Left ventricle myocardium superior (tissue), 1 donor: ENCODE measurements around the gene ANKRD16. TPM values are rescaled to one million over a fixed set of nuclear protein-coding genes. Genes with fewer than 3 reads are reported as not detected.
"Not testable (repeated sequence)": the region's sequence is repeated elsewhere in the genome, so short reads cannot be mapped to it uniquely, and the experiment has no call there.

ENCODE experiments used
- ATAC-seq: fragments of 200-7000 bp; cut with Tn5 transposase; one replicate; pipeline ENCODE4 v1.9.1; 2020; ENCODE audit warnings: mild to moderate bottlenecking, moderate library complexity
- DNase-seq: peaks from one replicate; pipeline ENCODE4 v3.0.0-alpha.2; 2020
- intact Hi-C: fragments of 100-400 bp; cut with micrococcal nuclease; formaldehyde crosslinking; loops from one replicate; pipeline ENCODE4 v1.11.0; 2022
- total RNA-seq: library from RNA; stranded (reverse); fragmentation: NEBNext Ultra II Directional; extraction: Animal tissue kit (Norgen Biotek cat#: 25700); gene quantifications from one replicate; pipeline ENCODE4 v1.2.1, GENCODE V29; 2021
- donor health status: DM: no; HTN: yes; CAD: no; lungs with severe emphysema.

ANKRD16 gene
- total RNA-seq, 1 donor from 2014 or later: 3.8 TPM

GRCh38 chr10:5844345-5845055, 45.2 kb downstream of the ANKRD16 start:
- no peak for ATAC-seq
- intact Hi-C loops: no loop called here
- DNase-seq: no peak

GRCh38 chr10:5843686-5844344, 45.9 kb downstream of the ANKRD16 start:
- intact Hi-C loops: no loop called here
- ATAC-seq (no peak), DNase-seq (no peak)

DNA sequence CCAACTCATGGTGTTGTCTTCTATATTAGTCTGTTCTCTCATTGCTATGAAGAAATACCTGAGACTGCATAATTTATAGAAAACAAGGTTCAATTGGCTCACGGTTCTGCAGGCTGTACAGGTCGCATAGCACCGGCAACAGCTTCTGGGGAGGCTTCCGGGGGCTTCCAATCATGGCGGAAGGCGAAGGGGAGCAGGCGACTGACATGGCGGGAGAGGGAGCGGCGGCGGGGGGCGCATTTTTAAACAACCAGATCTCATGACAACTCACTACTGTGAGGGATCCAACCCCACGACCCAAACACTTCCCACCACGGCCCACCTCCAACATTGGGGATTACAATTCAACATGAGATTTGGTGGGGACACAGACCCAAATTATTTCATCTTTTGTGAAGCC, 47.7 kb downstream of the ANKRD16 start:
- no peak for ATAC-seq
- intact Hi-C loops: no loop called here
- no peak for DNase-seq

- intact Hi-C loops: no loop called here
- peak; percentile 67 for DNase-seq
- ATAC-seq: peak; percentile 81
These were observed 49.1 kb downstream of the ANKRD16 start for GRCh38 chr10:5840314-5841307.

- DNase-seq, intact Hi-C loops, ATAC-seq: not testable (repeated sequence)
These were observed 53.5 kb downstream of the ANKRD16 start for GRCh38 chr10:5836181-5836580.

GRCh38 chr10:5835446-5836095, 54.1 kb downstream of the ANKRD16 start:
- intact Hi-C loops: no loop called here

DNA sequence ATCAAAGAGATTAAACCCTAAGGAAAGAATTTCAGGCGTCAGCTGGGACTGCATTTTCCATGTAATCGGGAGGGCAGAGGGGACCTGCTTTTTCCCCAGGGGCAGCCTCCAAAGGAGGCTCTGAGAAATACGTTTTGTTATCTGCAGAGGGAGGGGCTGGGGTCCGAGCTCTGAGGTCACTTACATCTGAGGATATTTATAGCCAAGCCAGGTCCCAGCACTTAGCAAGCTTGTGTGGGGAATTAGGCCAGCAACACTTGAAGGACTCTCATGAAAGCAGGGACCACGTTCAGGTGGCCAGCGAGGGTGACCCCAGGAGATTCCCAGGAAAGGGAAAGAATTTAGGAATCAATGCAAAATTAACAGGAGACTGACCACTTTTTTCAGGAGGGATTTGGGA, 55.9 kb downstream of the ANKRD16 start:
- intact Hi-C loops: no loop called here
- peak; percentile 83 for ATAC-seq
- no peak for DNase-seq

More at GRCh38 chr10:5835446-5836095, 54.1 kb downstream of the ANKRD16 start:
- DNase-seq: no peak
- no peak for ATAC-seq

DNA sequence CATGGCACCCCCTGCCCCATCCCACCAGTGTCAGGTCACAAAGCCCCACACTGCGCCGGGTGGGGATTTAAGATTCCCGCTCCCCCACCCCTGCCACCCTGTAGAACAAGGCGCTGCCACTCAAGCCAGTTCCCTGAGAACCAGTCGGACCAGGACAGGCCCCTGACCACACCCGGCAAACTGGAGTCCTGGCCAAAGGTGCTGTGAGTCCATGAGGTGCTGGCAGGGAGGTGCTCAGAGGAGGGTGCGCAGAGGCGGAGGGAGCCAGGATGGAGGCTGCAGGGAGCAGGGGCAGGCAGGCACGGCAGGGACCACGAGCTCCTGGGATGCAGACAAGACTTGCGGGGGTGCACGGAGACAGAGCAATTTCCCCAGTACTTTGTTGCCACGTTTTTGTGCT, 56.7 kb downstream of the ANKRD16 start:
- no peak for DNase-seq
- intact Hi-C loops: no loop called here
- no peak for ATAC-seq

GRCh38 chr10:5831446-5831782, 58.3 kb downstream of the ANKRD16 start:
- ATAC-seq (no peak), DNase-seq (no peak)
- intact Hi-C loops: no loop called here

GRCh38 chr10:5830629-5831445, 58.9 kb downstream of the ANKRD16 start:
- DNase-seq: no peak
- ATAC-seq: no peak
- intact Hi-C loops: no loop called here

DNA sequence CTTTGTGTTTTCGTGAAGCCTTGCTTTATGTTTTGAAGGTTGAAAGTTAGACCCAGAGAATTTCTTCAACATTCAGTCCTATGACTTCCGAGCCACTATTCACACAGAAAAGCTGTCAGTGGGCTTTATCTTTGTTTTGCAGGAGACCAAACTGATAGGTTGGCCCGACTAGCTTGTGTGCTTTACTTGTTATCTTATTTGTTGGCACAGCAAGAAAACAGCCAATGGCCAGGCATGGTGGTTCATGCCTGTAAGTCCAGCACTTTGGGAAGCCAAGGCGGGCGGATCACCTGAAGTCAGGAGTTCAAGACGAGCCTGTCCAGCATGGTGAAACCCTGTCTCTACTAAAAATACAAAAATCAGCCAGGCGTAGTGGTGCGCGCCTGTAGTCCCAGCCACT, 60.4 kb downstream of the ANKRD16 start:
- intact Hi-C loops: no loop called here
- no peak for DNase-seq
- ATAC-seq: no peak

DNA sequence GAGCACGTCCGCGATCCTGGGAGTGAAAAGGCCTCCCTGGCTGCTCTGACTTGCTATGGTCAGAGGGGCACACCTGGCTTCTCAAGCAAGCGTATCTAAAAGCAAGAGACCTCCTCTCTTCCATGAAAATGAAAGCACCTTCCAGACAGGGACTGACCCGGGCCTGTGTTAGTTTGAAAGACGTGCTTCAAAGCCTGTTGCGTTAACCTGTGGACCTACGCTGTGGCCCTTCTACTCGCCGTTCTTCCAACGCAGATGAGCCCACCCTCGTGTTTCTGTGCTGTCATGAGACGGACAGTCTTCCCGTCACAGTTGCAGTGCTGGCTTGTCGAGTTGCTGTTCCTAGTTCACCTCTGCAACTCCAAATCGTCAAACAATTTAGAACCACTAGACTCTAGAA, 61.0 kb downstream of the ANKRD16 start:
- no peak for DNase-seq
- no peak for ATAC-seq
- intact Hi-C loops: no loop called here

DNA sequence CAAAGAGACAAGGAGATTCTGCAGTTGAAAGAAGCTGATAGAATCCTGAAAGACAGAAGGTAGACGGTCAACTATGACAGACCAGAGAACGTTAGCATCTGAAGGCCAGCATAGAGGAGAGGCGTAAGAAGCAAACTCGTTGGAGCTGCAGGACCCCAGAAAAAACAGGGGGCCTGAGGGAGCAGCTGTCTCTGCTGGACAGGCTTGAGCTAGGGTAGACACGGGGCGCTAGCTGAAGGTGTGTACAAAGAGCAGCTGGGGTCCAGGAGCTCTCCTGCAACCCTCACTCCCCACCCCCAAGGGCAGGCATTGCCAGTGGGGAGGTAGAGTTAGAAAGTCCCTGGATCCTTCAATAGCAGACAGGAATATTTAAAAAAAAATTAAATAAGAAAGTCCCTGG, 61.9 kb downstream of the ANKRD16 start:
- DNase-seq (no peak), ATAC-seq (no peak)
- intact Hi-C loops: no loop called here

DNA sequence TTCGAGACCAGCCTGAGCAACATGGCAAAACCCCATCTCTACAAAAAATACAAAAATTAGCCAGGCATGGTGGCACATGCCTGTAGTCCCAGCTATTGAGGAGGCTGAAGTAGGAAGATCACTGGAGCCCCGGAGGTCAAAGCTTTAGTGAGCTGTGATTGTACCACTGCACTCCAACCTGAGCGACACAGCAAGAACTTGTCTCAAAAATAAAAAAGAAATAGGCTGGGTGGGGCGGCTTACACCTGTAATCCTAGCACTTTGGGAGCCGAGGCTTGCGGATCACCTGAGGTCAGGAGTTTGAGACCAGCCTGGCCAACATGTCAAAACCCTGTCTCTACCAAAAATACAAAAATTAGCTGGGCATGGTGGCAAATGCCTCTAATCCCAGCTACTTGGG, 63.2 kb downstream of the ANKRD16 start:
- ATAC-seq, DNase-seq, intact Hi-C loops: not testable (repeated sequence)

DNA sequence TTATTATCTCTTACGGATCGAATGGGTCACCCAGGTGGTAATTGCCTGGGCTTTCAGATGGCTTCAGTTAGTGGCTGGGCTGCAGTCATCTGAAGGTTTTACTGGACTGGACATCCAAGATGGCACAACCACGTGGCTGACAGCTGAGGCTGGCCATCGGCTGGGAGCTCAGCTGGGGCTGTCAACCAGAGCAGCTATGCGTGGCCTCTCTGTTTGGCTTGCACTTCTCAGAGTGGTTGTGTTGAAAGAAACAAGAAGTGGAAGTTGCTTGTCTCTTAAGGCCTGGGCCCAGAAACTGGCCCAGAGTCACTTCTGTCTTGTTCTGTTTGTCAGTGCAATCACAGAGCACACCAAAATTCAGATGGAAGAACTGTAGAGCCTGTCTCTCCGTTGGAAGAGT, 70.8 kb downstream of the ANKRD16 start:
- ATAC-seq: no peak
- intact Hi-C loops: no loop called here
- DNase-seq: no peak

DNA sequence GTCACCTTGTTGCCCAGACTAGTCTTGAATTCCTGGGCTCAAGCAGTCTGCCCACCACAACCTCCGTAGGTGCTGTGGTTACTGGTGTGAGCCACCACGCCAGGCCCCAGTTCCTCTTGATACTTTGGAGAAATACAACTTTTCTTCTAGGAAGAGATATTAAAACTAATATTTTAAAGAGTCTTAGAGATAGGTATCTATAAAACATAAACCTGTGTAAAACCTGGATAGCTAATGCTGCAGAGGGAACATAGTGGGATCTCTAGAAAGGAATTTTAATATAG, 71.7 kb downstream of the ANKRD16 start:
- intact Hi-C loops: no loop called here
- DNase-seq: no peak
- no peak for ATAC-seq

DNA sequence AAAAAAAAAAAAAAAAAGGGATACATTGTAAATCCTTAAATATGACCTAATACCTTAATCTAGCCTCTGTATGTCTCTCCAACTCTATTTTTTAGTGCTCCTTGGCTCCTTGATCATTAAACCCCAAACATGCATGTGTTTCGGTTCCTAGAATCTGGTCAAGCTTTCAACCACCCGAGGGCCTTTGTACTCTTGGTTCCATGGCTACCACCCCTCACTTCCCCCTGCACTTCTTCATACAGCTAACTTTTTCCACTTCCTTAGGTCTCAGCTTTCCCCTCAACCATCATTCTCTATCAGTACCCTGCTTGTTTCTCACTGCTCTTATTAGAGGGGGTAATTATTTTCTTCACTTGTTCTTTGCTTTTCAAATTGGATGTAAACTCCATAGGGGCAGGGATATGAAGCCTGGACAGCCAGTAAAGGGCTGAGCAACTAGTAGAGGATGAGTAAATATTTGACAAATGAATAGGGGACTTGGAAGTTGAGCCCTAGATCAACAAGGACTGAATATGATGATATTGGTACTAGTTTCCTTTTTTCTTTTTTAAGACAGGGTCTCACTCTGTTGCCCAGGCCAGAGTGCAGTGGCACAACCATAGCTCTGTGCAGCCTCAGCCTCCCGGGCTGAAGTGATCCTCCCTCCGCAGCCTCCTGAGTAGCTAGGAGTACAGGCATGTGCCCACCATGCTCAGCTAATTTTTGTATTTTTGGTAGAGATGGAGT, 72.2 kb downstream of the ANKRD16 start:
- ATAC-seq: no peak
- no peak for DNase-seq
- intact Hi-C loops: no loop called here

DNA sequence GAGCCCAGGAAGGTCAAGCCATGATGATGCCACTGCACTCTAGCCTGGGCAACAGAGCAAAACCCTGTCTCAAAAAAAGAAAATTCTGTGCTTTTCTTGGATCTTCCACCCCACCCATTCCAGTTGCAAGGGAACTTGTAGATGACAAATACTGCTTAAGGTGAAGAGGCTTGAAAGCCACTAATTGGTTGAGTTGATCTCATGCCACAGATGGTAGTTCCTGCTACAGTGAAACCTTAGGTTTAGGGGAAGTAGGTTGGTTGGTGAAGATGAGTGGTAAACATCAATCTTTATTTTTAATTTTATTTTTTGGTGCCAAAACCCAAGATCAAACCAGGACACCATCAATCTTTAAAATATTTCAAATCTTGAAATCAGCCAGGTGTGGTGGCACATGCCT, 73.5 kb downstream of the ANKRD16 start:
- intact Hi-C loops: no loop called here
- DNase-seq (no peak), ATAC-seq (no peak)
